Measurements from ENCODE around the gene PCED1A.

The PCED1A gene

DNA sequence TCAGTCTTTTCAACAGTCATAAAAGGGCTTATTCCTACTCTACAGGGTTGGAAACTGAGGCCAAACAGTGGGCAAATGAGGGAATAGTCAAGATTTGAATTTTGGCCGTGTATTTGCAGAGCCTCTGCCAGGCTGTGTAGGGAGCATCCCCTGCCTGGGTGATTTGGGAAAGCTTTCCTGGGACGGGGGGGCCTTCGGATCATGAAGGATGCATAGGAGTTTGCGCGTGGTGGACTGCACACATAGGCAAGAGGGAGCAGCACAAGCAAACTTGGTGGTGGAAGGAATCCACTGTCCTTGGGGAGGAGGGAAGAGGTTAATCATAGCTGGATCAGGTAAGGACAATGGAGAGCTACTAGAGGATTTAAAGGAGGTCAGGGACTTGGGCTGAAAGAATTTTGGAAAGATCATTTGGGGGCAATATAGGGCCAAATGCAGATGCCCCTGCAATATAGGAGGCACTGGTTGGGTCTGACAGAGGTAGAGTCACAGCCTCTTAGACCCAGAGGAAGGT, 35.3 kb upstream of the PCED1A start:
- Histone ChIP-seq H3K9me3 (ENCODE audit: control insufficient read depth in 2 of 2, low read length in 2 of 2) (no peaks in the 10 kb centered on the region), H3K27ac (ENCODE audit: low read depth in 2 of 2, low read length in 2 of 2) (no peak overlapping the region), H3K36me3 (ENCODE audit: control insufficient read depth in 2 of 2, insufficient read depth in 2 of 2, low read length in 2 of 2) (no peaks in the 10 kb centered on the region), H3K4me1 (ENCODE audit: control insufficient read depth in 2 of 2, insufficient read depth in 2 of 2, low read length in 2 of 2) (peaks cover 21 to 28% of the 10 kb centered on the region in 2 donors), H3K4me3 (ENCODE audit: low read length in 2 of 2) (no peak overlapping the region), H3K27me3 (ENCODE audit: control insufficient read depth in 2 of 2, insufficient read depth in 2 of 2, low read length in 2 of 2) (peaks cover 11 to 13% of the 10 kb centered on the region in 2 donors), H3K9ac (ENCODE audit: low read depth in 1 of 2, low read length in 2 of 2) (no peak overlapping the region)

DNA sequence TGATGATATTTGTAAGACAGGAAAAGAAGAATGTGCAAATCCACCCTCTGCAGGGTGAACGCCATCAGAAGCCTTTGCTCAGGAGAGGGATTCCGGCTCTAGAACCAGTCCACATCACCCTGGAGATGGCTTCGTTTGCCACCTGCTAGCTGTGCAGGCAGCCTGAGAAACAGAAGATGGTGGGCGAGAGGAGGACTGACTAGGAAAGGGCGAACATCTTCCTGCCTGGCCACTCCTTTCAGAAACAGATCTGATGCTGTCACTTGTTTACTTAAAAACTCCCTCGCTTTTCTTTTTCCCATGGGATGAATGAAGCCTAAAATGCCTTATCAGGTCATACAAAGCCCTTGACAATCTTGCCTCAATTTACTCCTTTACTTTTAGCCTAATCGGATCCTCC, 34.0 kb upstream of the PCED1A start:
- Histone ChIP-seq H3K9ac (ENCODE audit: low read depth in 1 of 2, low read length in 2 of 2) (peak overlapping the region; percentile 74 to 76), H3K4me3 (ENCODE audit: low read length in 2 of 2) (peak overlapping the region; percentile 89 to 96), H3K27me3 (ENCODE audit: control insufficient read depth in 2 of 2, insufficient read depth in 2 of 2, low read length in 2 of 2) (peaks cover 11 to 15% of the 10 kb centered on the region in 2 donors), H3K27ac (ENCODE audit: low read depth in 2 of 2, low read length in 2 of 2) (no peak overlapping the region), H3K9me3 (ENCODE audit: control insufficient read depth in 2 of 2, low read length in 2 of 2) (no peaks in the 10 kb centered on the region), H3K4me1 (ENCODE audit: control insufficient read depth in 2 of 2, insufficient read depth in 2 of 2, low read length in 2 of 2) (peaks cover 21 to 28% of the 10 kb centered on the region in 2 donors), H3K36me3 (ENCODE audit: control insufficient read depth in 2 of 2, insufficient read depth in 2 of 2, low read length in 2 of 2) (no peaks in the 10 kb centered on the region)

GRCh38 chr20:2873747-2874041, 33.2 kb upstream of the PCED1A start:
- Histone ChIP-seq H3K27ac (ENCODE audit: low read depth in 2 of 2, low read length in 2 of 2) (peak overlapping the region; percentile 32 to 57), H3K9ac (ENCODE audit: low read depth in 1 of 2, low read length in 2 of 2) (peak overlapping the region; percentile 74 to 76), H3K9me3 (ENCODE audit: control insufficient read depth in 2 of 2, low read length in 2 of 2) (no peaks in the 10 kb centered on the region), H3K4me3 (ENCODE audit: low read length in 2 of 2) (peak overlapping the region; percentile 89 to 96), H3K4me1 (ENCODE audit: control insufficient read depth in 2 of 2, insufficient read depth in 2 of 2, low read length in 2 of 2) (peaks cover 17 to 26% of the 10 kb centered on the region in 2 donors), H3K27me3 (ENCODE audit: control insufficient read depth in 2 of 2, insufficient read depth in 2 of 2, low read length in 2 of 2) (peaks cover 11 to 15% of the 10 kb centered on the region in 2 donors), H3K36me3 (ENCODE audit: control insufficient read depth in 2 of 2, insufficient read depth in 2 of 2, low read length in 2 of 2) (no peaks in the 10 kb centered on the region)

DNA sequence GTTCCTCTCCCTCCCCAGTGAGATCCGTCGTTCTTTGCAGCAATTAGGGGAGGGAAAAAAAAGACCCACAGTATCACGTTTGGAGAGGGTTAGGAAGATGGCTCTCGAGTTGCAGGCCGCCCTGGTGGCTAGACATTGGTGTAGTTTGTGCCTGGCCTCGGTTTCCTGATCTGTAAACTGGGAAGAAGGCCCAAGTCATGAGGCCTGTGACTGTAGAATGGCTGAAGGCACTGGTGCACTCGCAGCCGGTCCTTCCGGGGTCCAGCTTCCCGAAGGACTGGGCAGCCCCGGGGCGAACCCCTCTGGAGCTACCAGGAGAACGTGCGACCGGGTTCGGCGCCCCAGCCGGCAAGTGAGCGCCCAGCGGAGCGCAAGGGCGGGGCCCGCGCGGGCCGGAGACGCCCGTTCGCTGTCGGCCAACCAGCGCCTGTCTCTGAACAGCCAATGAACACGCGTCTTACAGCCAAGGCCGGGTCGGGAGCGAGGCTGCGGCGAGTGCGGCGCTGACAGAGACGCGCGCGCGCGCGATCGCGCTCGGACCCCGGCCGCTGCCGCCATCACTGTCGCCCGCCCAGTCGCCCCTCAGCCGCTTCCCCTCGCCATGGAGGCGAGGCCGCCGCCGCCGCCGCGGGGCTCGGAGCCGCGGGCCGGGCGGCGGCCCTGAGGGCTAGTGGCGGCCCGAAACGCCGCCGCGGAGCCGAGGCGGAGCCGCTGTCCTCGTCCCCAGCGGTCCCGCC, 32.7 kb upstream of the PCED1A start, which contains the start of gene PTPRA:
TSS of gene PTPRA (plus strand) at position 472 of the 737 bp plus-strand sequence. CDS start 90,797 bp downstream, outside the sequence.
- Histone ChIP-seq H3K27me3 (ENCODE audit: control insufficient read depth in 2 of 2, insufficient read depth in 2 of 2, low read length in 2 of 2) (peaks cover 11 to 15% of the 10 kb centered on the region in 2 donors), H3K9me3 (ENCODE audit: control insufficient read depth in 2 of 2, low read length in 2 of 2) (no peaks in the 10 kb centered on the region), H3K4me1 (ENCODE audit: control insufficient read depth in 2 of 2, insufficient read depth in 2 of 2, low read length in 2 of 2) (peaks cover 17 to 26% of the 10 kb centered on the region in 2 donors), H3K27ac (ENCODE audit: low read depth in 2 of 2, low read length in 2 of 2) (peak within 1 kb of the TSS; percentile 32 to 57), H3K36me3 (ENCODE audit: control insufficient read depth in 2 of 2, insufficient read depth in 2 of 2, low read length in 2 of 2) (no peaks in the 10 kb centered on the region), H3K4me3 (ENCODE audit: low read length in 2 of 2) (peak within 1 kb of the TSS; percentile 89 to 96), H3K9ac (ENCODE audit: low read depth in 1 of 2, low read length in 2 of 2) (peak within 1 kb of the TSS; percentile 74 to 76)

GRCh38 chr20:2872459-2873009, 32.1 kb upstream of the PCED1A start:
- Histone ChIP-seq H3K9ac (ENCODE audit: low read depth in 1 of 2, low read length in 2 of 2) (peak overlapping the region; percentile 74 to 76), H3K27ac (ENCODE audit: low read depth in 2 of 2, low read length in 2 of 2) (peak overlapping the region in 1 of 2 donors; percentile 32), H3K4me1 (ENCODE audit: control insufficient read depth in 2 of 2, insufficient read depth in 2 of 2, low read length in 2 of 2) (peaks cover 17 to 26% of the 10 kb centered on the region in 2 donors)

GRCh38 chr20:2871661-2872458, 31.4 kb upstream of the PCED1A start:
- H3K27me3 ChIP-seq (ENCODE audit: control insufficient read depth in 2 of 2, insufficient read depth in 2 of 2, low read length in 2 of 2), result peaks cover 11 to 15% of the 10 kb centered on the region in 2 donors
- no peak overlapping the region for H3K27ac ChIP-seq (ENCODE audit: low read depth in 2 of 2, low read length in 2 of 2)
- H3K4me3 ChIP-seq (ENCODE audit: low read length in 2 of 2), result peak overlapping the region; percentile 89 to 96
- peaks cover 17 to 26% of the 10 kb centered on the region in 2 donors for H3K4me1 ChIP-seq (ENCODE audit: control insufficient read depth in 2 of 2, insufficient read depth in 2 of 2, low read length in 2 of 2)
- H3K9me3 ChIP-seq (ENCODE audit: control insufficient read depth in 2 of 2, low read length in 2 of 2), result no peaks in the 10 kb centered on the region
- H3K9ac ChIP-seq (ENCODE audit: low read depth in 1 of 2, low read length in 2 of 2), result peak overlapping the region; percentile 74 to 76
- H3K36me3 ChIP-seq (ENCODE audit: control insufficient read depth in 2 of 2, insufficient read depth in 2 of 2, low read length in 2 of 2), result no peaks in the 10 kb centered on the region

More at GRCh38 chr20:2872459-2873009, 32.1 kb upstream of the PCED1A start:
- peaks cover 11 to 15% of the 10 kb centered on the region in 2 donors for H3K27me3 ChIP-seq (ENCODE audit: control insufficient read depth in 2 of 2, insufficient read depth in 2 of 2, low read length in 2 of 2)
- H3K9me3 ChIP-seq (ENCODE audit: control insufficient read depth in 2 of 2, low read length in 2 of 2), result no peaks in the 10 kb centered on the region
- peak overlapping the region; percentile 89 to 96 for H3K4me3 ChIP-seq (ENCODE audit: low read length in 2 of 2)
- H3K36me3 ChIP-seq (ENCODE audit: control insufficient read depth in 2 of 2, insufficient read depth in 2 of 2, low read length in 2 of 2), result no peaks in the 10 kb centered on the region

- no peak overlapping the region for H3K27ac ChIP-seq (ENCODE audit: low read depth in 2 of 2, low read length in 2 of 2)
- H3K4me1 ChIP-seq (ENCODE audit: control insufficient read depth in 2 of 2, insufficient read depth in 2 of 2, low read length in 2 of 2), result peaks cover 17 to 26% of the 10 kb centered on the region in 2 donors
- peaks cover 11 to 15% of the 10 kb centered on the region in 2 donors for H3K27me3 ChIP-seq (ENCODE audit: control insufficient read depth in 2 of 2, insufficient read depth in 2 of 2, low read length in 2 of 2)
These were observed 30.6 kb upstream of the PCED1A start for GRCh38 chr20:2871111-2871465.

GRCh38 chr20:2869381-2869780, 28.9 kb upstream of the PCED1A start:
- peaks cover 12 to 21% of the 10 kb centered on the region in 2 donors for H3K36me3 ChIP-seq (ENCODE audit: control insufficient read depth in 2 of 2, insufficient read depth in 2 of 2, low read length in 2 of 2)
- no peak overlapping the region for H3K9ac ChIP-seq (ENCODE audit: low read depth in 1 of 2, low read length in 2 of 2)
- no peak overlapping the region for H3K4me3 ChIP-seq (ENCODE audit: low read length in 2 of 2)
- H3K27ac ChIP-seq (ENCODE audit: low read depth in 2 of 2, low read length in 2 of 2), result no peak overlapping the region
- peaks cover 11 to 15% of the 10 kb centered on the region in 2 donors for H3K27me3 ChIP-seq (ENCODE audit: control insufficient read depth in 2 of 2, insufficient read depth in 2 of 2, low read length in 2 of 2)
- peaks cover 7 to 18% of the 10 kb centered on the region in 2 donors for H3K4me1 ChIP-seq (ENCODE audit: control insufficient read depth in 2 of 2, insufficient read depth in 2 of 2, low read length in 2 of 2)
- no peaks in the 10 kb centered on the region for H3K9me3 ChIP-seq (ENCODE audit: control insufficient read depth in 2 of 2, low read length in 2 of 2)

More at GRCh38 chr20:2871111-2871465, 30.6 kb upstream of the PCED1A start:
- Histone ChIP-seq H3K4me3 (ENCODE audit: low read length in 2 of 2) (no peak overlapping the region), H3K9me3 (ENCODE audit: control insufficient read depth in 2 of 2, low read length in 2 of 2) (no peaks in the 10 kb centered on the region), H3K36me3 (ENCODE audit: control insufficient read depth in 2 of 2, insufficient read depth in 2 of 2, low read length in 2 of 2) (peaks cover 6 to 7% of the 10 kb centered on the region in 2 donors), H3K9ac (ENCODE audit: low read depth in 1 of 2, low read length in 2 of 2) (no peak overlapping the region)

DNA sequence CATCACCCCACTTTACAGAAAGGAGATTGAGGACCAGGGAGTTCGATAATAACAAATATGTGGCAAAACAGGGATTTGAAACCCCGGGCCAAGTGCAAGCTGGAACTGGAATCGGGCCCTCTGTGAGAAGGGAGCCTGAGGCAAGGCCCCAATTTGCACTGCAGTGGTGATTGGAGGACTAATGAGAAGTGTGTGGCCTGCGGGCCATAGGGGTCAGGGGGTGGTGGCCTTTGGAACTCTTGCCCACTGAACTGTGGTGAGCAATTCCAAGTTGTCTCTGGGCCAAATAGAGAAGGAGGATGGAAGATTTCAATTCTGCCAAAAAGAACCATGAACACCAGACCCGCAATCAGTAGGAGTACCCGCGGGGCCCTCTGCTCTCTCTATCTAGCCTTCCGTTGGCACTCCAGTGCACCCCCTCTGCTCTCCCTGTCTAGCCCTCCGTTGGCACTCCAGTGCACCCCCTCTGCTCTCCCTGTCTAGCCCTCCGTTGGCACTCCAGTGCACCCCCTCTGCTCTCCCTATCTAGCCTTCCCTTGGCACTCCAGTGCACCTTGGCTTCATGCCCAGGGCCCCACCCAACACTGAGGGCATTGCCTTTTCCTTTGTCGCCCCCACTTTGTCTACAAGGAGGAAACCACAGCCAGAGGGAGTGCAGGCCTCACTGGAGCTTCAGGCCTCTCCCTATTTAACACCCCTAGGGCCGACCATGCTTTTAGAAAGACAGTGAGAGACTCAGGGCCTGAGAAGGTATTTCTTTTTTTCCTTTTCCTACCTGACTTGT, 26.8 kb upstream of the PCED1A start:
- Histone ChIP-seq H3K36me3 (ENCODE audit: control insufficient read depth in 2 of 2, insufficient read depth in 2 of 2, low read length in 2 of 2) (peaks cover 16 to 34% of the 10 kb centered on the region in 2 donors), H3K9me3 (ENCODE audit: control insufficient read depth in 2 of 2, low read length in 2 of 2) (no peaks in the 10 kb centered on the region), H3K27me3 (ENCODE audit: control insufficient read depth in 2 of 2, insufficient read depth in 2 of 2, low read length in 2 of 2) (peaks cover 9 to 12% of the 10 kb centered on the region in 2 donors), H3K9ac (ENCODE audit: low read depth in 1 of 2, low read length in 2 of 2) (no peak overlapping the region), H3K4me1 (ENCODE audit: control insufficient read depth in 2 of 2, insufficient read depth in 2 of 2, low read length in 2 of 2) (peaks cover 1 to 6% of the 10 kb centered on the region in 2 donors), H3K4me3 (ENCODE audit: low read length in 2 of 2) (no peak overlapping the region), H3K27ac (ENCODE audit: low read depth in 2 of 2, low read length in 2 of 2) (no peak overlapping the region)

All from mucosa of rectum (tissue), 2 donors.